ENCODE data around the gene SNAPC4. TPM values are rescaled to one million over a fixed set of nuclear protein-coding genes. Genes with fewer than 3 reads are reported as not detected.

The SNAPC4 gene
- total RNA-seq, 1 experiment from 2014 or later = 24.8 TPM

- H3K4me3 ChIP-seq (ENCODE audit: low read depth, low read length, poor library complexity, severe bottlenecking) = no peak overlapping the region
- intact Hi-C loops (cut with micrococcal nuclease; ENCODE audit: unreplicated experiment) = no loop called here
- H3K27me3 ChIP-seq (replicated peaks; ENCODE audit: insufficient read depth, low read depth, low read length, poor library complexity) = no peaks in the 10 kb centered on the region
- no peaks in the 10 kb centered on the region for H3K9me3 ChIP-seq (ENCODE audit: low read depth, low read length, poor library complexity, severe bottlenecking)
- ChIA-PET POLR2A (ENCODE audit: low non-redundant PET) (no interaction called here), CTCF (no interaction called here)
- TF ChIP-seq EZH2 (IDR thresholded peaks at IDR 0.05; ENCODE audit: borderline replicate concordance, low read depth, low read length, poor library complexity, severe bottlenecking) (no peak), CTCF (conservative IDR thresholded peaks at IDR 0.05; ENCODE audit: low read depth, low read length) (no peak)
- DNase-seq (ENCODE audit: low spot score) = no peak
- peaks cover 70% of the 10 kb centered on the region for H3K36me3 ChIP-seq (ENCODE audit: insufficient read depth, low read length, poor library complexity, severe bottlenecking)
- no peak overlapping the region for H3K27ac ChIP-seq (ENCODE audit: low read depth, low read length, poor library complexity, severe bottlenecking)
- no TSS peak for BruUV-seq (replicated peaks)
- peaks cover 3% of the 10 kb centered on the region for H3K4me1 ChIP-seq (ENCODE audit: insufficient read depth, low read length, poor library complexity, severe bottlenecking)
Measured at GRCh38 chr9:136394312-136395019, 5.5 kb downstream of the SNAPC4 start.

- H3K36me3 ChIP-seq (ENCODE audit: insufficient read depth, low read length, poor library complexity, severe bottlenecking) = peaks cover 70% of the 10 kb centered on the region
Measured at GRCh38 chr9:136393531-136393930, 6.4 kb downstream of the SNAPC4 start.

GRCh38 chr9:136392538-136393449 lies 7.2 kb downstream of the SNAPC4 start:
- Histone ChIP-seq H3K4me1 (ENCODE audit: insufficient read depth, low read length, poor library complexity, severe bottlenecking) (no peaks in the 10 kb centered on the region), H3K9me3 (ENCODE audit: low read depth, low read length, poor library complexity, severe bottlenecking) (no peaks in the 10 kb centered on the region), H3K36me3 (ENCODE audit: insufficient read depth, low read length, poor library complexity, severe bottlenecking) (peaks cover 71% of the 10 kb centered on the region), H3K4me3 (ENCODE audit: low read depth, low read length, poor library complexity, severe bottlenecking) (no peak overlapping the region), H3K27me3 (replicated peaks; ENCODE audit: insufficient read depth, low read depth, low read length, poor library complexity) (no peaks in the 10 kb centered on the region), H3K27ac (ENCODE audit: low read depth, low read length, poor library complexity, severe bottlenecking) (no peak overlapping the region)
- no peak for TF ChIP-seq CTCF (conservative IDR thresholded peaks at IDR 0.05; ENCODE audit: low read depth, low read length)
- no peak for TF ChIP-seq EZH2 (IDR thresholded peaks at IDR 0.05; ENCODE audit: borderline replicate concordance, low read depth, low read length, poor library complexity, severe bottlenecking)
- no peak for DNase-seq (ENCODE audit: low spot score)
- POLR2A ChIA-PET (ENCODE audit: low non-redundant PET) = no interaction called here
- intact Hi-C loops (cut with micrococcal nuclease; ENCODE audit: unreplicated experiment) = no loop called here
- no TSS peak for BruUV-seq (replicated peaks)
- CTCF ChIA-PET = no interaction called here

More at GRCh38 chr9:136393531-136393930, 6.4 kb downstream of the SNAPC4 start:
- no peak overlapping the region for H3K4me3 ChIP-seq (ENCODE audit: low read depth, low read length, poor library complexity, severe bottlenecking)
- ChIA-PET POLR2A (ENCODE audit: low non-redundant PET) (no interaction called here), CTCF (no interaction called here)
- no peak for DNase-seq (ENCODE audit: low spot score)
- TF ChIP-seq EZH2 (IDR thresholded peaks at IDR 0.05; ENCODE audit: borderline replicate concordance, low read depth, low read length, poor library complexity, severe bottlenecking) (no peak), CTCF (conservative IDR thresholded peaks at IDR 0.05; ENCODE audit: low read depth, low read length) (no peak)
- no peaks in the 10 kb centered on the region for H3K4me1 ChIP-seq (ENCODE audit: insufficient read depth, low read length, poor library complexity, severe bottlenecking)
- H3K27ac ChIP-seq (ENCODE audit: low read depth, low read length, poor library complexity, severe bottlenecking) = no peak overlapping the region
- no peaks in the 10 kb centered on the region for H3K27me3 ChIP-seq (replicated peaks; ENCODE audit: insufficient read depth, low read depth, low read length, poor library complexity)
- no peaks in the 10 kb centered on the region for H3K9me3 ChIP-seq (ENCODE audit: low read depth, low read length, poor library complexity, severe bottlenecking)
- no TSS peak for BruUV-seq (replicated peaks)
- intact Hi-C loops (cut with micrococcal nuclease; ENCODE audit: unreplicated experiment) = no loop called here

Data from A673 (cell line).